Activated CD4-positive, CD25-positive, alpha-beta regulatory T cell treated with anti-CD3 and anti-CD28 coated beads, Interleukin-2, amount 50 U/mL, for 16 hours (primary cell): Measurements from ENCODE around the gene SCFD1.

Experiments used
- DNase-seq: peaks from one replicate; pipeline ENCODE4 v3.0.0-alpha.2; 2020; ENCODE audit warnings: low read depth, low spot score

The SCFD1 gene

GRCh38 chr14:30756594-30756993 lies 134.5 kb downstream of the SCFD1 start:
- no peak for DNase-seq

GRCh38 chr14:30757082-30757481 lies 135.0 kb downstream of the SCFD1 start:
- no peak for DNase-seq

- no peak for DNase-seq
Observed at GRCh38 chr14:30759172-30760125, 137.3 kb downstream of the SCFD1 start.

- no peak for DNase-seq
Observed at GRCh38 chr14:30763891-30764290, 141.8 kb downstream of the SCFD1 start.

GRCh38 chr14:30767624-30768023 lies 145.5 kb downstream of the SCFD1 start:
- no peak for DNase-seq

- no peak for DNase-seq
Observed at GRCh38 chr14:30768791-30769190, 146.7 kb downstream of the SCFD1 start.

GRCh38 chr14:30770376-30770775 lies 148.3 kb downstream of the SCFD1 start:
- no peak for DNase-seq

GRCh38 chr14:30771595-30771994 lies 149.5 kb downstream of the SCFD1 start:
- no peak for DNase-seq

DNA sequence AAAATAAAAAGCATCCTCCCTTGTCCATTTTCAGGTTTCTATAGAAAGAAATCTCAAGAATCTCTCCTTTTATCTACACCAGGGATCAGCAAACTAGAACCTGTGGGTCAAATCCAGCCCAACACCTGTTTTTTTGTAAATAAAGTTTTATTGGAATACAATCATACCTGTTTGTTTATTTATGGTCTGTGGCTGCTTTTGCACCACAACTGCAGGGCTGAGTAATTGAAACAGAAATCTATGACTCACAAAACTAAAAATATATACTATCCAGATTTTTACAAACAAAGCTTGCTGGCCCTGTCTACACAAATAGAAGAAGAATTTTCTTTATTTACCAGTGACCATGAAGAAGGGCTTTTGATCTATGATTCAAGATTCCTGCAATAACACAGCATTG lies 157.1 kb downstream of the SCFD1 start:
- no peak for DNase-seq
